OCI-LY7 (cell line): Measurements from ENCODE around the gene POU6F2. TPM values are rescaled to one million over a fixed set of nuclear protein-coding genes. Genes with fewer than 3 reads are reported as not detected.

Source experiments
- BruUV-seq: library from RNA; stranded (reverse); fragments of 400-500 nt; replicated peaks from 2 replicates; lab custom pipeline; 2021; lab: Mats Ljungman, UMichigan
- CTCF ChIA-PET: fragments of 300-600 bp; sonication (Branson Sonifier 250); formaldehyde crosslinking; loops from one replicate; lab custom pipeline; 2022; ENCODE audit warnings: antibody characterized with exemption; ENCODE audit not compliant: unreplicated experiment; lab: Charles Lee
- POLR2A ChIA-PET: fragments of 300-600 bp; sonication (Branson Sonifier 250); formaldehyde crosslinking; loops from one replicate; lab custom pipeline; 2022; ENCODE audit warnings: antibody characterized with exemption; lab: Charles Lee
- DNase-seq: peaks from one replicate; pipeline ENCODE4 v3.0.0-alpha.2; 2015; ENCODE audit warnings: low spot score
- H2AFZ ChIP-seq: fragments of 200-600 bp; sonication (generic), shearing (Covaris generic); 2 replicates; pipeline ENCODE4 v1.6.1; 2014; ENCODE audit warnings: mild to moderate bottlenecking, antibody characterized with exemption, low read length, moderate library complexity
- H3K27ac ChIP-seq: fragments of 200-600 bp; sonication (generic); 2 replicates; pipeline ENCODE4 v1.5.1; 2014; ENCODE audit warnings: mixed run types, low read depth, mild to moderate bottlenecking, moderate library complexity, low read length, inconsistent platforms; ENCODE audit not compliant: poor library complexity, severe bottlenecking
- H3K36me3 ChIP-seq: fragments of 200-600 bp; sonication (generic); 2 replicates; pipeline ENCODE4 v1.6.1; 2014; ENCODE audit warnings: mild to moderate bottlenecking, antibody characterized with exemption, low read length, moderate library complexity, mixed read lengths; ENCODE audit not compliant: insufficient read depth
- H3K4me1 ChIP-seq: fragments of 200-600 bp; sonication (generic); 2 replicates; pipeline ENCODE4 v1.5.1; 2014; ENCODE audit warnings: mild to moderate bottlenecking, low read length; ENCODE audit not compliant: insufficient read depth, poor library complexity, severe bottlenecking
- H3K4me2 ChIP-seq: fragments of 200-600 bp; sonication (generic); 2 replicates; pipeline ENCODE4 v1.6.1; 2014; ENCODE audit warnings: mild to moderate bottlenecking, low read length
- H3K4me3 ChIP-seq: fragments of 200-600 bp; sonication (generic); 2 replicates; pipeline ENCODE4 v1.5.1; 2014; ENCODE audit warnings: mild to moderate bottlenecking, low read depth, low read length; ENCODE audit not compliant: poor library complexity, severe bottlenecking
- H3K79me2 ChIP-seq: fragments of 200-600 bp; sonication (generic); 2 replicates; pipeline ENCODE4 v1.6.1; 2016; ENCODE audit warnings: low read depth, mild to moderate bottlenecking, low read length, moderate library complexity, mixed read lengths; ENCODE audit not compliant: insufficient read depth
- H3K9me2 ChIP-seq: fragments of 200-600 bp; sonication (generic); 2 replicates; pipeline ENCODE4 v1.6.1; 2016; ENCODE audit warnings: mild to moderate bottlenecking, low read length, mixed read lengths; ENCODE audit not compliant: insufficient read depth
- H3K9me3 ChIP-seq: fragments of 200-600 bp; sonication (generic); 2 replicates; pipeline ENCODE4 v1.6.1; 2014; ENCODE audit warnings: mild to moderate bottlenecking, mixed run types, low read length, mixed read lengths
- H4K20me1 ChIP-seq: fragments of 200-600 bp; sonication (generic); 2 replicates; pipeline ENCODE4 v1.6.1; 2014; ENCODE audit warnings: mild to moderate bottlenecking, antibody characterized with exemption, low read length, moderate library complexity, mixed read lengths; ENCODE audit not compliant: insufficient read depth
- CTCF ChIP-seq: fragments of 200-600 bp; sonication (generic); conservative IDR thresholded peaks from 2 replicates; pipeline ENCODE4 v1.5.1; 2014; ENCODE audit warnings: mild to moderate bottlenecking, antibody characterized with exemption, low read length, moderate library complexity, mixed read lengths
- EZH2phosphoT487 ChIP-seq: fragments of 200-600 bp; sonication (generic); IDR thresholded peaks from 2 replicates; pipeline ENCODE4 v1.6.1; 2018; ENCODE audit warnings: low read depth, borderline replicate concordance, mild to moderate bottlenecking, mixed run types, antibody characterized with exemption, low read length, moderate library complexity, mixed read lengths
- intact Hi-C: fragments of 100-400 bp; cut with micrococcal nuclease; formaldehyde crosslinking; loops from one replicate; pipeline ENCODE4 v1.10.0; 2022; ENCODE audit not compliant: unreplicated experiment
- total RNA-seq, 2 experiments: library from RNA; depleted of rRNA in 1 of 2; stranded (reverse); fragments of >200 nt in 1 of 2; shearing (Covaris generic) in 1 of 2; gene quantifications; 2 replicates each; pipeline ENCODE4 v1.2.3, GENCODE V29; 2014 to 2022

Gene POU6F2
- total RNA-seq, 2 experiments from 2014 or later, result 0.40 TPM; not detected in 1

DNA sequence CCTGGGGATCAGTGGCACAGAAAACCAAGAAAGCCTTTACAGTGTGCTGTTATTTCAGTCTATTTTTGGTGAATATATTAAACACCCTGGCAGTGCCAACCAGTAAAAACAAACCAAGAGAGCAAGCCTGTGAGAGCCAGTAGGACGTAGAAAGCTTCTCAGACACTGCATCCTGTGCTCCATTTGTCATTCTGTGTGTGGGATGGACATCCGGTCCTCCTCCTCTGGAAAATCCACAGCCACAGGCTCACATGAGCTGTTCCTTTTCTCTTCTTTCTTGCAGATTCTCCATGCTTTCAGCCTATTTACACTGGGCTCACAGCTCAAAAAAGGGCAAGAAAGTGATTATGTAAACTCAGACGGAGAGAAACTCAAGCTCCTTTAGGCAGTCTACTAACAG is 468.8 kb downstream of the POU6F2 start:
- intact Hi-C loops, result no loop called here
- Histone ChIP-seq H2AFZ (no peak overlapping the region), H3K36me3 (no peaks in the 10 kb centered on the region), H3K79me2 (no peaks in the 10 kb centered on the region), H3K4me1 (no peaks in the 10 kb centered on the region), H4K20me1 (no peaks in the 10 kb centered on the region), H3K9me3 (no peaks in the 10 kb centered on the region), H3K27ac (no peak overlapping the region), H3K4me3 (no peak overlapping the region), H3K4me2 (no peak overlapping the region), H3K9me2 (no peaks in the 10 kb centered on the region)
- ChIA-PET POLR2A (interaction anchor here (0.5 kb wide), 1 partner anchor 451 kb away, joined by 3 read pairs; no protein-coding TSS in a partner anchor), CTCF (no interaction called here)
- BruUV-seq, result no TSS peak
- no peak for DNase-seq
- TF ChIP-seq CTCF, result no peak
- TF ChIP-seq EZH2phosphoT487, result no peak

GRCh38 chr7:39451901-39452300 is 474.2 kb downstream of the POU6F2 start:
- no peaks in the 10 kb centered on the region for H3K36me3 ChIP-seq

More at GRCh38 chr7:39451901-39452300, 474.2 kb downstream of the POU6F2 start:
- no peak for DNase-seq
- BruUV-seq, result no TSS peak
- no peak overlapping the region for H3K27ac ChIP-seq
- ChIA-PET CTCF (no interaction called here), POLR2A (interaction anchor here (0.6 kb wide), 1 partner anchor 1065 kb away, joined by 5 read pairs; no protein-coding TSS in a partner anchor)
- H3K9me3 ChIP-seq, result no peaks in the 10 kb centered on the region
- H3K4me2 ChIP-seq, result no peak overlapping the region
- H3K4me3 ChIP-seq, result no peak overlapping the region
- no peak overlapping the region for H2AFZ ChIP-seq
- H3K4me1 ChIP-seq, result no peaks in the 10 kb centered on the region
- no peaks in the 10 kb centered on the region for H4K20me1 ChIP-seq
- no peak for TF ChIP-seq CTCF
- no peak for TF ChIP-seq EZH2phosphoT487
- intact Hi-C loops, result loop anchor here (5.0 kb wide), 1 partner anchor 70 kb away; no protein-coding TSS in a partner anchor
- H3K79me2 ChIP-seq, result no peaks in the 10 kb centered on the region
- no peaks in the 10 kb centered on the region for H3K9me2 ChIP-seq
